ENCODE results near the gene LGMN.
"Not testable (repeated sequence)": the region's sequence is repeated elsewhere in the genome, so short reads cannot be mapped to it uniquely, and the experiment has no call there.

Gene LGMN

GRCh38 chr14:92748259-92749016, at the start of gene LGMN:
Gene LGMN, minus strand, starts transcription at chr14:92748627. Its CDS starts 15,841 bp downstream, at chr14:92732786.
- DNase-seq = peak; percentile 79

- no peak for DNase-seq
Measured at GRCh38 chr14:92794961-92795360, 46.5 kb upstream of the LGMN start.

- DNase-seq = no peak
Measured at GRCh38 chr14:92794547-92794941, 46.1 kb upstream of the LGMN start.

- peak; percentile 99 for DNase-seq
Measured at GRCh38 chr14:92793709-92794546, 45.5 kb upstream of the LGMN start, which contains the start of gene GOLGA5. Gene GOLGA5, plus strand, starts transcription at chr14:92794305. Its CDS starts 3,133 bp downstream, at chr14:92797438.

- no peak for DNase-seq
Measured at GRCh38 chr14:92792885-92793284, 44.5 kb upstream of the LGMN start.

- no peak for DNase-seq
Measured at GRCh38 chr14:92789457-92790089, 41.1 kb upstream of the LGMN start.

GRCh38 chr14:92787554-92787953, 39.1 kb upstream of the LGMN start:
- no peak for DNase-seq

- DNase-seq = no peak
Measured at GRCh38 chr14:92786427-92786756, 38.0 kb upstream of the LGMN start.

- DNase-seq = peak; percentile 90
Measured at GRCh38 chr14:92785667-92786426, 37.4 kb upstream of the LGMN start.

- peak; percentile 85 for DNase-seq
Measured at GRCh38 chr14:92783813-92784431, 35.5 kb upstream of the LGMN start.

- DNase-seq = no peak
Measured at GRCh38 chr14:92781350-92781749, 32.9 kb upstream of the LGMN start.

- no peak for DNase-seq
Measured at GRCh38 chr14:92780444-92781232, 32.2 kb upstream of the LGMN start.

GRCh38 chr14:92778868-92779565, 30.6 kb upstream of the LGMN start:
- DNase-seq = not testable (repeated sequence)

- DNase-seq = not testable (repeated sequence)
Measured at GRCh38 chr14:92775292-92775691, 26.9 kb upstream of the LGMN start.

GRCh38 chr14:92774572-92774971, 26.1 kb upstream of the LGMN start:
- no peak for DNase-seq

GRCh38 chr14:92770484-92770883, 22.1 kb upstream of the LGMN start:
- DNase-seq = no peak

- no peak for DNase-seq
Measured at GRCh38 chr14:92768795-92769194, 20.4 kb upstream of the LGMN start.

- not testable (repeated sequence) for DNase-seq
Measured at GRCh38 chr14:92768236-92768635, 19.8 kb upstream of the LGMN start.

- DNase-seq = not testable (repeated sequence)
Measured at GRCh38 chr14:92763666-92764631, 15.5 kb upstream of the LGMN start.

- DNase-seq = no peak
Measured at GRCh38 chr14:92760524-92760805, 12.0 kb upstream of the LGMN start.
